Esophagus muscularis mucosa (tissue), 4 donors: ENCODE results near the gene SLC16A4. TPM values are rescaled to one million over a fixed set of nuclear protein-coding genes. Genes with fewer than 3 reads are reported as not detected.

ENCODE experiments used
- DNase-seq: peaks from one replicate; pipeline ENCODE4 v3.0.0-alpha.2; 2017; ENCODE audit errors: extremely low spot score
- H3K27ac ChIP-seq, 4 donors: fragments of 200-600 bp; sonication (generic); replicated peaks in 1 of 4; 1 replicate in 3 of 4; 2 replicates in 1 of 4; pipeline ENCODE4 v1.5.1; 2016 to 2019; ENCODE audit warnings: mild to moderate bottlenecking in 1 of 4
- H3K27me3 ChIP-seq, 4 donors: fragments of 200-600 bp; sonication (generic); one replicate each; pipeline versions ENCODE4 v1.5.1 to v1.6.0; 2016 to 2019
- H3K36me3 ChIP-seq, 4 donors: fragments of 200-600 bp; sonication (generic); one replicate each; pipeline ENCODE4 v1.5.1; 2016 to 2019
- H3K4me1 ChIP-seq, 4 donors: fragments of 200-600 bp; sonication (generic); one replicate each; pipeline ENCODE4 v1.5.1; 2016 to 2019
- H3K4me3 ChIP-seq, 4 donors: fragments of 200-600 bp; sonication (generic); 1 replicate in 2 of 4; 2 replicates in 2 of 4; pipeline ENCODE4 v1.5.1; 2016 to 2019; ENCODE audit warnings: mild to moderate bottlenecking in 4 of 4, moderate library complexity in 1 of 4
- H3K9me3 ChIP-seq, 4 donors: fragments of 200-600 bp; sonication (generic); 1 replicate in 3 of 4; 2 replicates in 1 of 4; pipeline ENCODE4 v1.5.1; 2016 to 2019
- CTCF ChIP-seq, 3 experiments: fragments of 200-600 bp in 2 of 3; fragments of 450-650 bp in 1 of 3; sonication (generic) in 2 of 3; IDR thresholded peaks; one replicate each; pipeline ENCODE4 v1.5.1; 2017 to 2019; ENCODE audit warnings: antibody characterized with exemption in 3 of 3, mild to moderate bottlenecking in 2 of 3, moderate library complexity in 1 of 3
- EP300 ChIP-seq: sonication (generic); formaldehyde crosslinking; IDR thresholded peaks from one replicate; pipeline ENCODE4 v1.6.1; 2017; ENCODE audit warnings: antibody characterized with exemption
- POLR2A ChIP-seq: fragments of 450-650 bp; IDR thresholded peaks from one replicate; pipeline ENCODE4 v1.6.1; 2017; ENCODE audit warnings: antibody characterized with exemption, moderate library complexity, mild to moderate bottlenecking, low read depth
- POLR2AphosphoS5 ChIP-seq, 2 donors: sonication (generic); formaldehyde crosslinking; IDR thresholded peaks; one replicate each; pipeline ENCODE4 v1.6.1; 2017; ENCODE audit warnings: antibody characterized with exemption in 2 of 2
- WGBS: methylation state at CpG from one replicate; pipeline ENCODE4 v1.1.5; 2018; 5-methylcytosine and 5-hydroxymethylcytosine counted together
- intact Hi-C: fragments of 100-400 bp; cut with DNase I; formaldehyde crosslinking; loops from one replicate; pipeline ENCODE4 v1.15.1; 2023
- total RNA-seq, 4 donors: library from RNA; depleted of rRNA; stranded (reverse); fragments of >200 nt; gene quantifications; one replicate each; pipeline versions ENCODE4 v1.1.0 to v1.2.1, GENCODE V29; 2016

The SLC16A4 gene
- total RNA-seq, 4 donors from 2014 or later: 5.8 to 8.8 (median 8.4) TPM

GRCh38 chr1:110361856-110362255 is 29.0 kb downstream of the SLC16A4 start:
- WGBS: 91% methylated on average over 1 of the region's 1 CpG
- no peak for DNase-seq
- no peaks in the 10 kb centered on the region for H3K27me3 ChIP-seq
- H3K4me1 ChIP-seq: peaks cover 0 to 7% (median 3%) of the 10 kb centered on the region in 4 donors
- H3K4me3 ChIP-seq: no peak overlapping the region
- H3K9me3 ChIP-seq: no peaks in the 10 kb centered on the region
- intact Hi-C loops: no loop called here
- H3K27ac ChIP-seq: no peak overlapping the region
- H3K36me3 ChIP-seq: peaks cover 6 to 38% (median 21%) of the 10 kb centered on the region in 4 donors
- TF ChIP-seq POLR2AphosphoS5 (IDR thresholded peaks at IDR 0.05): no peak
- TF ChIP-seq POLR2A: no peak

GRCh38 chr1:110360431-110360830 is 30.4 kb downstream of the SLC16A4 start:
- 91% methylated on average over 2 of the region's 2 CpGs for WGBS
- H3K36me3 ChIP-seq: peaks cover 4 to 35% (median 21%) of the 10 kb centered on the region in 4 donors

GRCh38 chr1:110356379-110356778 is 34.4 kb downstream of the SLC16A4 start:
- Histone ChIP-seq H3K9me3 (no peaks in the 10 kb centered on the region), H3K4me1 (peaks cover 10 to 24% (median 17%) of the 10 kb centered on the region in 4 donors), H3K27ac (no peak overlapping the region), H3K36me3 (peaks cover 0 to 16% (median 10%) of the 10 kb centered on the region in 4 donors), H3K27me3 (no peaks in the 10 kb centered on the region), H3K4me3 (no peak overlapping the region)
- intact Hi-C loops: no loop called here
- TF ChIP-seq EP300 (no peak), POLR2A (no peak), CTCF (IDR thresholded peaks at IDR 0.05) (no peak), POLR2AphosphoS5 (IDR thresholded peaks at IDR 0.05) (no peak)
- 56% methylated on average over 2 of the region's 2 CpGs for WGBS
- no peak for DNase-seq

More at GRCh38 chr1:110360431-110360830, 30.4 kb downstream of the SLC16A4 start:
- TF ChIP-seq CTCF (IDR thresholded peaks at IDR 0.05) (no peak), POLR2A (no peak), EP300 (no peak), POLR2AphosphoS5 (IDR thresholded peaks at IDR 0.05) (no peak)
- peaks cover 7 to 17% (median 11%) of the 10 kb centered on the region in 4 donors for H3K4me1 ChIP-seq
- no peak overlapping the region for H3K27ac ChIP-seq
- H3K9me3 ChIP-seq: no peaks in the 10 kb centered on the region
- intact Hi-C loops: no loop called here
- H3K4me3 ChIP-seq: no peak overlapping the region
- DNase-seq: no peak
- H3K27me3 ChIP-seq: no peaks in the 10 kb centered on the region

- TF ChIP-seq POLR2A (no peak), POLR2AphosphoS5 (IDR thresholded peaks at IDR 0.05) (no peak), EP300 (no peak), CTCF (IDR thresholded peaks at IDR 0.05) (no peak)
- intact Hi-C loops: no loop called here
- WGBS: 48% methylated on average over 1 of the region's 1 CpG
These were observed 35.5 kb downstream of the SLC16A4 start for GRCh38 chr1:110355321-110355720.

GRCh38 chr1:110350360-110350759 is 40.5 kb downstream of the SLC16A4 start:
- intact Hi-C loops: no loop called here
- TF ChIP-seq CTCF (IDR thresholded peaks at IDR 0.05) (no peak), EP300 (no peak), POLR2AphosphoS5 (IDR thresholded peaks at IDR 0.05) (no peak), POLR2A (no peak)
- peaks cover 30 to 72% (median 64%) of the 10 kb centered on the region in 4 donors for H3K4me1 ChIP-seq
- H3K36me3 ChIP-seq: peaks cover 0 to 27% (median 13%) of the 10 kb centered on the region in 4 donors
- H3K9me3 ChIP-seq: no peaks in the 10 kb centered on the region
- 84% methylated on average over 2 of the region's 2 CpGs for WGBS
- no peak overlapping the region for H3K27ac ChIP-seq
- no peaks in the 10 kb centered on the region for H3K27me3 ChIP-seq
- H3K4me3 ChIP-seq: no peak overlapping the region
- no peak for DNase-seq

More at GRCh38 chr1:110355321-110355720, 35.5 kb downstream of the SLC16A4 start:
- no peak for DNase-seq
- H3K36me3 ChIP-seq: peaks cover 0 to 16% (median 10%) of the 10 kb centered on the region in 4 donors
- H3K4me3 ChIP-seq: no peak overlapping the region
- no peak overlapping the region for H3K27ac ChIP-seq
- H3K4me1 ChIP-seq: peaks cover 10 to 34% (median 27%) of the 10 kb centered on the region in 4 donors
- no peaks in the 10 kb centered on the region for H3K9me3 ChIP-seq
- H3K27me3 ChIP-seq: no peaks in the 10 kb centered on the region
